Activated naive CD8-positive, alpha-beta T cell treated with anti-CD3 and anti-CD28 coated beads, Interleukin-2, amount 50 U/mL, for 16 hours (primary cell): ENCODE measurements around the gene DNAH8.

Experiments used
- DNase-seq: peaks from one replicate; pipeline ENCODE4 v3.0.0-alpha.2; 2020; ENCODE audit warnings: low read depth, low spot score

DNAH8 gene

DNA sequence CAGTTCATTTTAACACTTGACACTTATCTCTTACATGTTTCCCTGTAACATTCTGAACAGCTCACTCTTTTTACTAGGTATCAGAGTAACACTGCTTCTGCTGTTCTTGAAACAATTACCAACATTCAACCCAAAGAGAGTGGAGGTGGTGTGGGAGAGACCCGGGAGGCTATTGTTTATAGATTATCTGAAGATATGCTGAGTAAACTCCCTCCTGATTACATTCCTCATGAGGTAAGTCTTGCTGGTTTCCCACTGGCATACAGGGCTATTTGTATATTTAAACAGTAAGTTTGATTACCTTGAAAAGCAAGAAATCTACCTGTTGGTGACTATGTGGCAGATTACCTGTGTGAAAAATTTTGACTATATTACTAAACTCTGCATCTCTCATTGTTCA, 293.6 kb downstream of the DNAH8 start:
- DNase-seq = no peak

DNA sequence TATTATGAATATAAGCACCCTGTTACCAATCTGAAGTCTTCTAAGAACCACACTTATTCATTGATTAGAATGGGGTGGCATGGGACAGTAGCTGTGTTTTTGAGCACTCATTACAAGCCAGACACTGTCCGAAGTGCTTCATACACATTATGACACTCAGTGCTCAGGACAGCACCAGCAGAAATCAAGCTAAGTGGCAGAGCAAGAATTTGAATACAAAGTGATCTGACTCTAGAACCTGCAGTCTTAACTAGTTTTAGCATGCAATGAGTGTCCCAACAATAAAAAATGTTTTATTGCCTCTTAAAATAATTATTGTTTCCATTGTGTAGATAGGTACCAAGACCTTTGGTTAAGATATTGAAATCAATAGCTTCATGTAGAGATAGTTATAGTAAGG, 294.4 kb downstream of the DNAH8 start:
- no peak for DNase-seq

DNA sequence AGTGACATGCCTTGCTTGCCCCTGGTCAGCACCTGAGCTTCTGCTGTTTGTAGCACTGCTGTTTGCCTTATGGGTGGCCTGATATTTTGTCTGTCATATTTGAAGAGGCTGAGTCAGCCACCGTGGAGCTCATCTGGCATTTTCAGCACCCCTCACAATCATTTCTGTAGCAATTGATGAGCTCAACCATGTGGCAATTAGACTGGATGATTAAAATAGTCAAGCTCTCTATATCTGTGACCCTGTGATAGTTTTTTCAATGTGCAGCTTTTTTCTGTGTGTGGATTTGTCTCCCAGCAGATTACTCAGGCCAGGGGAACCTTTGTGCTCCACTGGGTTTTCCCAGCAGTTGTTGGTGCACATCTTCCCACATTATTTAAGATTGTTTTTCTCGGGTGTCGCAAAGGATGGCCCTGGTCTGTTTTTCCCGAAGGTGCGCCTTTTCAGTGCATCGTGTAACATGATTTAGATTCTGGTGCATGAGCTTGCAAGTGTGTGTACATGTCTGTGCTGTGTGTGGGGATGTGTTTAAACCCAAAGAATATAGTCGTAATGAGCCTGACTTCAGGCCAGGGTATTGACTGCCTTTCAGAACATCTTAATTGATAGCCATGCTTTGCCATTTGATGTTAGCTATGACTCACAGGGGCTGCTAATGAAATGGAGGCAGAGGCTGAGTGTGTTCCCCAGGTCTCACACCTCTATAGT, 301.9 kb downstream of the DNAH8 start:
- no peak for DNase-seq

DNA sequence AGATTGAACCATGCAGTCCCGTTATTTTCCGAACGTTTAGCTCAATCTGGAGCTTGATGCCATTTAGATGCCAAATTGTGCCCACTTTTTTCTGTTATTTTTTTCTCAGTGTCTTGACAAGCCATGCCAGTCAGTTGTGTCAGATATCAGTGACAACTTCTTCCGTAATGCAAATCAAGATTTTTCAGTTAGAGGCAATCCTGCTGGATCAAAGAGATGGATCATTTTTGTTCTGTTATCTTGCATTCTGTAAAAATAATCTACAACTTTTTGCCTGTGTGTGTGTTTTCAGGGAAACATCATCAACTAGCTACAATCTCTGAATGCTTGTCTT, 302.4 kb downstream of the DNAH8 start:
- DNase-seq = no peak

DNA sequence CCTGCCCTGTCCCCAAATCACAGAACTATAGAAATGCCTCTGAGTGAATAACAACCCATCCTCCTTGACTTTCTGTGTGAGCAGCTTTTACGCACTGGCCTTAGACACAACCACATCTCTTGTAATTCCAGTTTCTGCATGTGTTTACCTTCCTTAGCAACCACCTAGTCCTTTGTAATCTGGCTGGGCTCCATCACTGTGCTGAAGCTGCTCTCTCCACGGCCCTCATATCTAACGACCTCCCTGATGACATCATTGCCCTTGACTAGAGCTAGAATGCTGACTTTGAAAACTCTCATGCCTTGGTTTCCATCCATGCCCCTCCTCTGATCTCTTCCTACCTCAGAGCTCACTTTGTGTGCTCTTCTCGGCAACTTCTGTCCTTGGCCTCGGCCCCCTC, 303.0 kb downstream of the DNAH8 start:
- no peak for DNase-seq

DNA sequence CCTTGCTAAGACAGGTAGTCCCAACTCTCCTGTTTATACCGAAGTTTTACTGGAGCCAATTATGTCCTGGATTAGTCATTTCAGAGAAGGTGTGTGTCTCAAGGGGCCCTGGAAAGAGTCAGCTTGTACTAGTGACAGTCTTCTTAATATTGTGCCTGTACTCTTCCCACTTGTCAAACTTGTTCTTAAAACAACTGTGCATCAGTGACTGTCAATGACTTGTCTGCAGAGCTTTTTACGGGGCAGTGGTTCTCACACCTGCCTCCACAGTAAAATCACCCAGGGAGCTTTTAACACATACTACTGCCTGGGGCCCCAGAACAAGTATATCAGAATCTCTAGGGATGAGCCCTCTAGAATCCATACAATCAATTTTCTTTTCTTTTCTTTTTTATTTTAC, 305.0 kb downstream of the DNAH8 start:
- DNase-seq = no peak

DNA sequence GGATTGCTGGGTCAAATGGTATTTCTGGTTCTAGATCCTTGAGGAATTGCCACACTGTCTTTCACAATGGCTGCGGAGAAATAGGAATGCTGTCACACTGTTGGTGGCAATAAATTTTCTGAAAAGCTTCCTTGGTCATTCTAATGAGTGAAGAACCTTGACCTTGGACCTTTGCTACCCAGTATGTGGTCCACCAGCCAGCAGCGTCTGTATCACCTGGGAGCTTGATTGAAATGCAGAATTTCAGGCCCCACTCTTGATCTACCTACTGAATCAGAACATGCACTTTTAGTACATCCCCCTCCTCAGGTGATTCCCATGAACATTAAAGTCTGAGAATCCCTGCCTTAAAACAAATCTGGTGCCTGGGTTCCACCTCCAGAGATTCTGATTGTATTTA, 305.9 kb downstream of the DNAH8 start:
- DNase-seq = no peak

DNA sequence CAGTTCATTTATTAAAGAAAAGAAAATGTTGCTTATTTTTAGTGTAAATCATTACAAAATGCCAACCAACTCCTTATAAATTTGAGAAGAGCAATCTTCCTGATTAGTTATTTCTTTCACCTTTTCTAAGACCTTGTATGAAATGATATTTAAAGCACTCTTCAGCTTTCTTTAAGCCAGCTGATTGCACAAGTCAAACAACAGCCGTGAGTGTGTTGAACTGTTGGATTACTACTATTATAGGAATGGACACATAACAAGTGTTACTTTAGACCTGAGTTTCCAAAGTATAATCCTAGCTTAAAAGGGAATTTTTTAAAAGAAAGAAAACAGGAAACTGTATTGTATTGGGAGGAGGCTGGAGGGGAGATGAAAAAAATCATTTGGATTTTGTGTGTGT, 306.7 kb downstream of the DNAH8 start:
- no peak for DNase-seq

DNA sequence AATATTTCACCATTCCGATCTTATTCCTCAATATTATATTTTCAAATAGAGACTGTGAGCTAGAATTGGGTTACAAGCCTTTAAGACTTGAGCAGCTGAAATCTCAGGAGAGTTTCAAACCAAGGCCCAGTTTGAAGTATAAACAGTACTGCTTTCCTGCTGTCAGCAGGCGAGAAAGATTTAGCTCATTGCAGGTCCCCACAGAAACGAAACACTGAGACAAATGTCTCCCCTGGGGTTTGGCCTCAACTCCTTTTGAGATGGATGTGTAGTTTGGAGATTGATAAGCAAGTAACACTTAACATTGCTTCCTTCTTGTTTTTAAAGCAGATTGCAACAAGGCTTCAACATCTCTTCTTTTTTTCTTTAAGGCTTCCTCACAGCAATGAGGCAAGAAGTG, 311.1 kb downstream of the DNAH8 start:
- DNase-seq = no peak

DNA sequence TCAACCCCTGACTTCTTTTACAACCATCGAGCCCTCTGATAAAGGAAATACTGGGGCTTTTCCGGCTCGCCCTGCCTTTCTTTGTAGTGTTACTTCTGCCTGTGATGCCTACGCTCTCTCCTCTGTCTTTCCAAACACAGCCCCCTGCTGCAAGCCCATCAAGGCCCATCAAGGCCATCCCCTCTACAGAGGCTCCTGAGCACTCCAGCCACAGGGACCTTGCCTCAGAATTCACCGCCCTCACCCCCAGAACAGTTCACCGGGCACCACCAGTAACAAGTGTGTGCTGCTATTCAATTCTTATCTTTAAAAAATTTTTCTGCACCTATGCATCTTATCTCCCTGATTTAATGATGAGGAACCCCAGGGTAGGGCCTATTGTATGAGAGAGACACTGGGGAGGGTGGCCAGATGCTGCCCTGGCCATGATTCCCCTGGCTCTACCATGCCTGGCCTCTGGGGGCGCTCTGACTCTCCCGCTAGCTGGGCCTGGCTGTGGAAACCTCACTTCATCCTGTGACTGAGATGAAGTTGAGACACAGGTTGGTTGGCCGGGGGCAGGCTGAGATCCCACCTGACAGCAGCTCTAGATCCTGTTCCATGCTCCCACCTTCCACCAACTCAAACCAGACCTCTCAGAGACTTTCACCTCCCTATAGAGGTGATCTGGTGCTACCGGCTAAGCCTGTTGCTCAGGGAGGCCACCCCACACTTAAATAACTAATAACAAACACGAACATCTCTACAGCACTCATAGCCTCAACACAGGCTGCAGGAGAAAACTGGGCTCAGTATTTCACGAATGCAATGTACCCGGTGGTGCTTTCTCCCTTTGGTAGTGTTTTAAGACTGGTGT, 314.3 kb downstream of the DNAH8 start:
- DNase-seq = peak; percentile 14

DNA sequence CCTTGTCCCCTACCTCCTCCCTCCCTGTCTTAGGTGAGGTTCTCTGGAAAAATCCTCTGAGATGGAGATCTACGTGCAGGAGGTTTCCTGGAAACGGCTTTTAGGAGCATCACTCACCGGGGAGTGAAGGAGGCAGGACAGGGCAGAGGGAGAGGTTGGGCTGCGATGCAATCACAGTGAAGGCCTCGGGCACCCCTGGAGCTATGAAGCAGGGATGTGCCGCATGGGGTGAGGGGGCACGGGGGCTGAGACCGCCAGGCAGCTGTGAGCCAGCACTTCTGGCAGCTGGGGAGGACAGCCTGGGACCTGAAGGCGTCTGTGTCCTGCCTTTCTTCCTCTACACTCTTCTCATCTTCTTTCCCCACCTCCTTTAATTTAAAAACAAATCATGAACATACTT, 320.6 kb downstream of the DNAH8 start:
- DNase-seq = no peak

DNA sequence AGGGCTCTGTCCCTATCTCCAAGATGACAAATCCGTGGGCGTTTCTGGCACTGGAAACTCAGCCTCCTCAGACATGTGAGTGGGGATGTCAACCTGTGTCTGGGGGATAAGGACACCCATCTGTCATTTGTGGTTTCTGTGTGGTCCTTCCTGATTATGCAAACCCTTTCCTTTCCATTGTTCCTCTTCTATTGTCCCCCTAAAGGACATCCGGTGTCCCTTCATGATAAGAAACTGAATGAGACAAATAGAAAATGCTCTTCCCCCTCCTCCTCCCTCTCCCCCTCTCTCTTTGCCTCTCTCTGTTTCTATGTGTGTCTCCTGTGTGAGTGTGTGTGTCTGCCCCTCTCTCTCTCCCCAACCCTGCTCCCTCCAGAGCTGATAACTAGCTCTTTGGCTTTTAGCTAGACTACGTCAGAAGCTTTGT, 322.0 kb downstream of the DNAH8 start:
- DNase-seq = no peak

DNA sequence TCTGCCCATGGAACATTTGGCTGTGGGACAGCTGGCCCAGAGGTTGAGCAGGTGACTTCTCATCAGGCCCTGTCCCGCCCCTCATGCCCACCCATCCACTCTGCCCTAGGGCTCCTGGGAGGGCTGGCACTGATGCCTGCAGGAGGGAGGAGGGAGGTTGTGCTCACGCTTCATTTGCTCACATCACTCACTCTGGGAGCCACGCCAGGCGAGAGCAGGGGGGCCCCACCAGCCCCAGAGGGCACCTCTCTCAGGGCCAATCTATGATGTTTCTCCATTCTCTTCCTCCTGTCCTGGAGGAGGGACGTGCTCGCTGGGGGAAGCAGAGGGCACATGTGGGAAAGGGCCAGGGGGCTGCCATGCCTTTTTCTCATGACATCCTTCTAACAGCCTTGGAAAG, 322.6 kb downstream of the DNAH8 start:
- no peak for DNase-seq

DNA sequence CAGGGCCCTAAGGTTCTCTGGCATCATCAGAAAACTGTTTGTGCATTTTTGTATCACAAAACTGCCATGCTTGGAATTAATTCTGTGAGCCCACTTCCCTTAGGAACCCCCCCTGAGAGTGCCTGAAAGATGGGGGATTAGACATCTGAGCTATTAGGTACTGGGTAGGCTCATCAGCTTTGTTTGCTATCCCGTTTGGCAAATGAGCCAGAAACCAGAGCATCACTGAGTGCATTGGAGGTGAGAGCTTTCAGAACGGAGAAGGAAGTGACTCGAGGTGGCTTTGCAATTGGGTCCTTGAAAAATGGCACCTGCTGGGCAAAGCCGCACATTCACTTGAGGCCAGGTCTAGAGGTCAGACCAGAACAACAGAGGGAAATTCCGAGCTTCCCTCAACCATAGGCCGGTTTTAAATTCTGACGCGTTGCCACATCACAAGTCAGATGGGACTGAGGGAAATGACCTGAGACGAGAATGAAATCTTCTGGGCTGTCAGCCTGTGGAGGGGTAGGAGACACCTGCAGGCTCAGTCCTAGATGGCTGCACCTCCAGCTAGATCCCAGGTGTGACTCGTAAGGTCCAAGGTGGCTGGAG, 325.1 kb downstream of the DNAH8 start:
- no peak for DNase-seq

DNA sequence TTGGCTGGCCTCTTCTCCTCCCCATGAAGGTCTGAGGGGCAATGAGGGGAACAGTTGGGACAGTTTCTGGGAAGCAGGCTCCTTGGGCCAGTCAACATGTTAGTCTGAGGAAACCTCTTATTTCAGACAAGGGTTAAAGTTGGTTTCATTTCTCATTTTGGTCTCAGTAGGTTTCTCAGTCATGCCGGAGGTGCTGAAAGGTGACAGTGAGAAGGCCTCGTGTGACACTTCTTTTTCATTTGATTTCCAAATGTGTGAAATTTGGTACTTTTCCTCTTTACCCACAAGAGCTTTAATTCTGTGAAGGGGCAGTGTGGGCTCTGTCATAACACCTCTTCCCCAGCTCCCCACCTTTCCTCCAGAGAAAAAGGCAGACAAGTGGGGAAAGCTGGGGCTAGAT, 326.0 kb downstream of the DNAH8 start:
- no peak for DNase-seq

DNA sequence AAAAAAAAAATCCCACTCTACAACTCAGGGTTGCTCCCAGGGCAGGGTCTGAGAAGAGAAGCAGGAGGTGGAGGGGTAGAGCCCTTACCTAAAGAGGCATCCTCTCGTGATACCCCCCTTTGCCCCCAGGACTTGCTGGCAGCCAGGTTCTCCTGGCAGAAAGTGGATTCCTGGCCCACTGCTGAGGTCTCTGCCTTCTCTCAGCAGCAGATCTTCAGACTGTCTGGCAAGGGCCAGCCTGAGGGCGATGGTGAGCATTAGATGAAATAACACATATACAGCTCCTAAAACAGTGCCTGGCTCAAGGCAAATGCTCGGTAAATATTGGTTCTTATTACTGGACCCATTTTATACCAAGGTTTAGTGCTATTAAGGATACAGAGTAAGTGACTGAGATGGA, 328.7 kb downstream of the DNAH8 start:
- no peak for DNase-seq

DNA sequence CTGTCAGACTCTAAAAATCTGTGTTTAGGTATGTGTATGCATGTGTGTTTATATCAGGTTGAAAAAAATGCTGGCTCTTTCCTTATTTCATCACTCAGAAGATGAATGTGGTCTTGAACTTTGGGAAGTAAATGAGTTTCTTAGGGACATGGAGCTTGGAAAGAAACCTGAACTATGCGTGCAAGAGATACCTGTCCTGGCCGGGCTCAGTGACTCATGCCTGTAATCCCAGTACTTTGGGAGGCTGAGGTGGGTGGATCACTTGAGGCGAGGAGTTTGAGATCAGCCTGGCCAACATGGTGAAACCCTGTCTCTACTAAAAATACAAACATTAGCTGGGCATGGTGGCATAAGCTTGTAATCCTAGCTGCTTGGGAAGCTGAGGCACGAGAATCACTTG, 329.1 kb downstream of the DNAH8 start:
- no peak for DNase-seq

DNA sequence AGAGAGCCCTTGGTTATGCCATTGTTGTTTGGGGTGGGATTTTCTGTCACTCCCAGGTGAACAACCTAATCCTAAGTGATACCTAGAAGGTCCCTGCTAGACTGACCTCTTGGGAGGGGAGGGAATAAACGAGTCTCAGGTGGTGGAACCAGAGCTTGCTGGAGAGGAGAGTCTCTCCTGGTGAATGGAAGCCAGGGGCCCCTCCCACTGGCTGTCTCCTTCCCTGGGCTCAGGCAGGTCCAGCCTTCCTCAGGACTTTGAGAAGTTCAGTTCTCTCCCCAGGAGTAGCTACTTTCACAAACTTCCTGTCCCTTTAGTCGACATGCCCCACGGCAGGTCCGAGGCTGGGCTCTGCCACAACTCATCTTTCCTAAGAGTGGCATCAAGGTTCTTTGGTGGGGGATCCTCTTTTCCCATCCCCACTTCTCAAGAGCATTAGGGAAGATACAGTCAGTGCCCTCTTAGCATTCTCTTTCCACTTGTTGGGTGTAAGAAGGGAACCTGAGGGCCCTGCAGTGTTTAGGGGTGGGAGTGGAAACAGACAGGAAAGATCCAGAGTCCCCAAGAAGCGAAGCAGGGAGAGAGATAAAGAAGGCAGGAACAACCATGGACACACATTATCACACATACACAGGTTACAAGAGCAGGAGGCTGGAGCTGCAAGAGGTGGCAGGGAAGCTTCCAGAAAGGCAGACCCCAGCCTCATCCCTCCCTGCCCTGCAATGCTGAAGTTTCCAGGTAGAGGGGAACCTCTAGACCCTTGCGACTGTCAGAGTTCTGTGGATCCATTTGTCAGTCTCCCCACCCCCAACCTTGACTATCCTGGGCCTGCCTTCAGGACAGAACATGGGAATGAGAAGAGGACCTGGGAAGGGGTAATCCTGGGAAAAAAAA, 332.6 kb downstream of the DNAH8 start:
- DNase-seq = no peak

DNA sequence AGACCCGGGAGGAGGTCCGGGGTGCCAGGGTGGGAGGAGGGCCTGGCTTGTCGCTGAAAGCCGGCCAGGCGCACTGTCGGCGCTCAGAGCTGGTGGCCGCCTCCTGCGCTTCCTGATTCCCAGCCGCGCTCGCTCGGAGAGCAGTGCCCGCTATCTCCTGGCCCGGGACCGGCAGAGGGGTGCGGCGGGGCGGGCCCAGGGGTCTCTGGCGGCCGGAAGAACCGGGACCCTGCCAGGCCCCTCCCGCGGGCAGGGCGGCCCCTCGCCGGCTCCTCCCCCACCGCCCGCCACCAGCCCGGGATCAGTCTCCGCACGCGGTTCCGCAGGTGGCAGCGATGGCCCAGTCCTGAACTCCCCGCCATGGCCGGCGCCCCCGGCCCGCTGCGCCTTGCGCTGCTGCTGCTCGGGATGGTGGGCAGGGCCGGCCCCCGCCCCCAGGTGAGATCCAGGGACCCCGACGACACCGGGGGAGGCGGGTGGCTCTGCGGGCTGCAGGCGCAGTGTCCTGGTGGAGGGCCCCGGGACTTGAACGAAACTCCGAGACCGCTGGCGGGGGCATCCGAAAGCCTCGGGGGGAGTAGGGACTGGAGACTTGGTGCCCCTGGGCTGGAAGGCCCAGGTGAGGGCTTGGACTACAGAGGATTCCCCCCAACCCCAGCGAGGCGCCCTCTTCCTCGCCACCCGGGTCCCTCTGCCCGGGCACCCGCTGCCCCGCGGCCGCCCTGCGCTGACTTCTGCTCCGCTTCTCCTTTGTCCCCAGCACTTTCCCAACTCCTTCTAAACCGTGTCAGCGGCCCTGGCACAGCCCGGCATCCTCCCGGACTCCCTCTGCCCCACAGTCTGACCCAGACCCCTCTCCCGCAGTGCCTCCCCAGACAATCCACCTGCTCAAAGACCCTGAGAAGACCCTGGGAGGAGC, 333.6 kb downstream of the DNAH8 start, which contains the start of gene GLP1R:
Gene GLP1R, plus strand, starts transcription at position 301 of the 919 bp plus-strand sequence. Its CDS starts 60 bp downstream, at position 361.
- no peak for DNase-seq

DNA sequence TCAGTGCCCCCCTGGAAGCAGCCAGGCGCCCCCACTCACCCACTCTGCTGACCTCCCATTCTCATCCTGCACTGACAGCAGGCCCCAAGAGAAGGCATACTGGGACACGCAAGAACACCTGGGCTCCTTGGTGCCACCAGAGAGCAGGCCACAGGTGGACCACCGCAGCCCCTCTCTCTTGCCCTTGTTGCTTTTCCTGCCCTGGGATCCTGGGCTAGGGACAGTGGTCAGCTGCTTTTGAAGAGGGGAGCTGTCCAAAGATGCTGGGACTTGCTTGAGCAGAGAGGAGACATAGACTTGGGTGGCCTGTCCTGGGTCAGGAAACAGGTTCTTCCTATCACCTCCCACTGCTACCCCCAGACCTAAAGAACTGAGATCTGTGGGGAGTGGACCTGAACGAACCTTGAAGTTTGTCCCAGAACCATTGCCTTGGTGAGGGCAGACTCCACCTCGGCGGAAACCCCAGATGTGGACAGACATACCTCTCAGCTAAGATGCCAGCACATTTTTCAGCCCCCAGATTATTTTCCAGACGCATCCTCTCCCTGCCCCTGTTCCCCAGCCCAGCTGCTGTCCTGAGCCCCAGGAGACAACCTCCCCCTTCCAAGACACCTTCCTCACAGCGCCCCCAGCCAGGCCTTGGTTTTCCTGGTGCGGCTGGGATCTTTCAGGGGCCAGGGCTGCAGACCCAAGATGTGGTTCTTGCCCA, 334.6 kb downstream of the DNAH8 start:
- no peak for DNase-seq
